ENCODE results near the gene SPECC1. TPM values are rescaled to one million over a fixed set of nuclear protein-coding genes. Genes with fewer than 3 reads are reported as not detected.
A peak's percentile ranks its signal among the peaks of the same experiment; 100 is the strongest.

SPECC1 gene
- polyA plus RNA-seq, 1 experiment = 13.0 TPM

- ChIA-PET POLR2A (no interaction called here), CTCF (interaction anchor here (0.6 to 4.1 kb wide), 16 partner anchors 9 to 724 kb away, joined by 3 to 46 read pairs (median 5); no protein-coding TSS in a partner anchor)
- no peak for DNase-seq (ENCODE audit: low read depth)
Measured at GRCh38 chr17:20120836-20121235, 111.7 kb downstream of the SPECC1 start.

DNA sequence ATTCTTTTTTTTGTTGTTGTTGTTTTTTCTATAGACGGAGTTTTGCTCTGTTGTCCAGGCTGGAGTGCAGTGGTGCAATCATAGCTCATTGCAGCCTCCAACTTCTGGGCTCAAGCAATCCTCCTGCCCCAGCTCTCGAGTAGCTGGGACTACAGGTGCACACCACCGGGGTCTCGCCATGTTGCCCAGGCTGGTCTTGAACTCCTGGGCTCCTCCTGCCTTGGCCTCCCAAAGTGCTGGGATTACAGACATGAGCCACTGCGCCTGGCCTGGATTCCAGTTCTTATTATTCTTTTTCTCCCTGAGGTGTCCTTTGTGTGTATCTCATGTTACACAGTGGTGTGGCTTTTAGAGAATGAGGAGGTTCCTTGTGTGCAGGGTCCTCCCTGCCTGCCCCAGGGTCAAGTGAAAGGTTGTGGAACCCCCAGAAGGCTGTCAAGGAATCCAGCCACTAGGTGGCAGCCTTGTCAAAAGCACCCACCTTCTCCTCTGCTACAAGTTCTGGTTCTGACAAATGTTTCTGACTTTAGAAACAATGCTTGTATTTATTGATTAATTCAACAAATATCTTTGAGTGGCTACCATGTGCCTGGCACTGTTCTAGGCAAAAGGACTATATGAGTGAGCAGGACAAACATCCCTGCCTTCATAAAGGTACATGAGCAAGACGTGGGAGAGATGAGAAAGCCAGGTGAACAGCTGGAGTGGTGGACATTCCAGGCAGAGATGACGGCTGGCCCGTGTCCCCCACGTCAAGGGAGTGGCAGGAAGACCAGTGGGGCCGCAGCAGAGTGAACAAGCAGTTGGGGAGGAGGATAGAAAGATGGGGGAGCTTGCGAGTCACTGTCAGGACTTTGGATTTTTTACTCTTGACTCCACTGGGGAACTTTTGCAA, 112.4 kb downstream of the SPECC1 start:
- TF ChIP-seq CTCF (IDR thresholded peaks at IDR 0.05; ENCODE audit: insufficient read depth, low read depth, low read length) = peak; percentile 88
- Histone ChIP-seq H3K4me3 (ENCODE audit: low read depth, low read length) (no peak overlapping the region), H3K27me3 (ENCODE audit: control insufficient read depth, insufficient read depth, low read length) (no peaks in the 10 kb centered on the region), H3K36me3 (ENCODE audit: control insufficient read depth, insufficient read depth, low read length) (no peaks in the 10 kb centered on the region)
- no peak for DNase-seq (ENCODE audit: low read depth)
- CTCF ChIA-PET = interaction anchor here (0.6 to 4.1 kb wide), 35 partner anchors 8 to 929 kb away, joined by 3 to 46 read pairs (median 4); partner anchors contain the start of gene AKAP10
- POLR2A ChIA-PET = no interaction called here

More at GRCh38 chr17:20120836-20121235, 111.7 kb downstream of the SPECC1 start:
- Histone ChIP-seq H3K27me3 (ENCODE audit: control insufficient read depth, insufficient read depth, low read length) (no peaks in the 10 kb centered on the region), H3K36me3 (ENCODE audit: control insufficient read depth, insufficient read depth, low read length) (no peaks in the 10 kb centered on the region), H3K4me3 (ENCODE audit: low read depth, low read length) (no peak overlapping the region)
- no peak for TF ChIP-seq CTCF (IDR thresholded peaks at IDR 0.05; ENCODE audit: insufficient read depth, low read depth, low read length)

DNA sequence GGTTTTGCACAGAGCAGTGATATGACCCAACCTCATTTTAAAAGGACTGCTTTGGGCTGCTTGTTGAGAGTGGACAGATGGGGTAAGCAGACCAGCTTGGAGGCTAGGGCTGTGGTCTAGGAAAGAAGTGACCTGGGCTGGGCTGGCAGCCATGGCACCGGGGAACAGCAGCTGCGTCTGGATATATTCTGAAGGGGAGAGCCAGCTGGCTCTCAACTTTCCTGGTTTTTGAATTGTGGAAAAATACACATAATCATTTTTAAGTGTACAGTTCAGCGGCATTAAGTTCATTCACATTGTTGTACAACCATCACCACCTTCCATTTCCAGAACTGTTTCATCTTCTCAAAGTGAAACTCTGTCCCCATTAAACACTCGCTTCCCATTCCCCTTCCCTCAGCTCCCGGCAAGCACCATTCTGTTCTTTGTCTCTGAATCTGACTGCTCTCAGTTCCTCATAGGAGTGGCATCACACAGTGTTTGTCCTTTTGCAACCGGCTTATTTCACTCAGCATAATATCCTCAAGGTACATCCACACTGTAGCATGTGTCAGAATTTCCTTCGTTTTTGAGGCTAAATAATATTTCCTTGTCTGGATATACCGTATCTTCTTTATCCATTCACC, 113.2 kb downstream of the SPECC1 start:
- no peaks in the 10 kb centered on the region for H3K27me3 ChIP-seq (ENCODE audit: control insufficient read depth, insufficient read depth, low read length)
- TF ChIP-seq CTCF (IDR thresholded peaks at IDR 0.05; ENCODE audit: insufficient read depth, low read depth, low read length) = no peak
- no peaks in the 10 kb centered on the region for H3K36me3 ChIP-seq (ENCODE audit: control insufficient read depth, insufficient read depth, low read length)
- POLR2A ChIA-PET = no interaction called here
- no peak overlapping the region for H3K4me3 ChIP-seq (ENCODE audit: low read depth, low read length)
- DNase-seq (ENCODE audit: low read depth) = no peak
- CTCF ChIA-PET = interaction anchor here (0.6 to 4.1 kb wide), 28 partner anchors 9 to 928 kb away, joined by 3 to 46 read pairs (median 4); partner anchors contain the start of gene AKAP10

- ChIA-PET CTCF (no interaction called here), POLR2A (no interaction called here)
- Histone ChIP-seq H3K4me3 (ENCODE audit: low read depth, low read length) (no peak overlapping the region), H3K27me3 (ENCODE audit: control insufficient read depth, insufficient read depth, low read length) (no peaks in the 10 kb centered on the region), H3K36me3 (ENCODE audit: control insufficient read depth, insufficient read depth, low read length) (no peaks in the 10 kb centered on the region)
- no peak for TF ChIP-seq CTCF (IDR thresholded peaks at IDR 0.05; ENCODE audit: insufficient read depth, low read depth, low read length)
- no peak for DNase-seq (ENCODE audit: low read depth)
Measured at GRCh38 chr17:20123209-20123608, 114.0 kb downstream of the SPECC1 start.

- Histone ChIP-seq H3K36me3 (ENCODE audit: control insufficient read depth, insufficient read depth, low read length) (no peaks in the 10 kb centered on the region), H3K27me3 (ENCODE audit: control insufficient read depth, insufficient read depth, low read length) (no peaks in the 10 kb centered on the region), H3K4me3 (ENCODE audit: low read depth, low read length) (no peak overlapping the region)
- CTCF ChIA-PET = interaction anchor here (1.2 kb wide), 1 partner anchor 9 kb away, joined by 3 read pairs; no protein-coding TSS in a partner anchor
- POLR2A ChIA-PET = no interaction called here
- TF ChIP-seq CTCF (IDR thresholded peaks at IDR 0.05; ENCODE audit: insufficient read depth, low read depth, low read length) = no peak
- no peak for DNase-seq (ENCODE audit: low read depth)
Measured at GRCh38 chr17:20125724-20126123, 116.6 kb downstream of the SPECC1 start.
